Spleen (tissue), 7 donors: Measurements from ENCODE around the gene NGEF.

Source experiments
- POLR2A ChIP-seq, 3 donors: fragments of 450-650 bp; IDR thresholded peaks; one replicate each; pipeline ENCODE4 v1.5.1; 2017; ENCODE audit warnings: antibody characterized with exemption in 3 of 3, mild to moderate bottlenecking in 1 of 3
- TF ChIP-seq, protein P1 (sequence below), 11 experiments: fragments of 200-600 bp in 7 of 11; fragments of 450-650 bp in 4 of 11; sonication (generic) in 4 of 11; IDR thresholded peaks in 8 of 11; conservative IDR thresholded peaks in 3 of 11; 1 replicate in 7 of 11; 2 replicates in 4 of 11; pipeline versions ENCODE4 v1.4.0 to v1.8.0; 2016 to 2021; ENCODE audit warnings: antibody characterized with exemption in 11 of 11, inconsistent platforms in 4 of 11, mild to moderate bottlenecking in 1 of 11
- donor health status: DM: no; HTN: no; CAD: no; lungs with moderate emphysema.
- donor health status: DM: no; HTN: no; CAD: no.
- donor health status: DM: no; HTN: no; CAD: no.

GRCh38 chr2:232843834-232844233 lies 169.2 kb downstream of the NGEF start:
- TF ChIP-seq, protein P1, sequence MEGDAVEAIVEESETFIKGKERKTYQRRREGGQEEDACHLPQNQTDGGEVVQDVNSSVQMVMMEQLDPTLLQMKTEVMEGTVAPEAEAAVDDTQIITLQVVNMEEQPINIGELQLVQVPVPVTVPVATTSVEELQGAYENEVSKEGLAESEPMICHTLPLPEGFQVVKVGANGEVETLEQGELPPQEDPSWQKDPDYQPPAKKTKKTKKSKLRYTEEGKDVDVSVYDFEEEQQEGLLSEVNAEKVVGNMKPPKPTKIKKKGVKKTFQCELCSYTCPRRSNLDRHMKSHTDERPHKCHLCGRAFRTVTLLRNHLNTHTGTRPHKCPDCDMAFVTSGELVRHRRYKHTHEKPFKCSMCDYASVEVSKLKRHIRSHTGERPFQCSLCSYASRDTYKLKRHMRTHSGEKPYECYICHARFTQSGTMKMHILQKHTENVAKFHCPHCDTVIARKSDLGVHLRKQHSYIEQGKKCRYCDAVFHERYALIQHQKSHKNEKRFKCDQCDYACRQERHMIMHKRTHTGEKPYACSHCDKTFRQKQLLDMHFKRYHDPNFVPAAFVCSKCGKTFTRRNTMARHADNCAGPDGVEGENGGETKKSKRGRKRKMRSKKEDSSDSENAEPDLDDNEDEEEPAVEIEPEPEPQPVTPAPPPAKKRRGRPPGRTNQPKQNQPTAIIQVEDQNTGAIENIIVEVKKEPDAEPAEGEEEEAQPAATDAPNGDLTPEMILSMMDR (IDR thresholded peaks at IDR 0.05 in 8 of 11, conservative IDR thresholded peaks at IDR 0.05 in 3 of 11) = no peak
- no peak for TF ChIP-seq POLR2A (IDR thresholded peaks at IDR 0.05)
